K562 (cell line): Measurements from ENCODE around the gene CD48. TPM values are rescaled to one million over a fixed set of nuclear protein-coding genes. Genes with fewer than 3 reads are reported as not detected.

ENCODE experiments used
- ATAC-seq: fragments of 200-7000 bp; cut with Tn5 transposase; 3 replicates; pipeline ENCODE4 v1.9.1; 2020; ENCODE audit warnings: moderate library complexity
- BruUV-seq: library from RNA; stranded (reverse); fragments of 400-500 nt; replicated peaks from 2 replicates; lab custom pipeline; 2021; lab: Mats Ljungman, UMichigan
- CTCF ChIA-PET: fragments of 300-600 bp; formaldehyde crosslinking; extraction: SDS; loops from one replicate; lab custom pipeline; 2021; ENCODE audit warnings: low intra/inter-chr PET ratio; lab: Yijun Ruan, JAX
- POLR2A ChIA-PET: fragments of 300-600, 350-650 bp; sonication (Branson Sonifier 250); formaldehyde crosslinking; extraction: SDS; loops from one replicate; lab custom pipeline; 2021; ENCODE audit warnings: antibody characterized with exemption, inconsistent platforms; lab: Yijun Ruan, JAX
- DNase-seq, 4 experiments: peaks; one replicate each; pipeline versions ENCODE4 v3.0.0 to v3.0.0-alpha.2; 2011 to 2018; ENCODE audit warnings: low spot score in 3 of 4, mixed read lengths in 3 of 4; ENCODE audit errors: extremely low read depth in 1 of 4
- FAIRE-seq: peaks from 2 replicates; lab custom pipeline; 2011; peaks lifted over from hg19 to GRCh38; lab: Jason Lieb, UNC
- H2AFZ ChIP-seq: 2 replicates; pipeline ENCODE4 v1.6.0; 2011; ENCODE audit warnings: low read depth, low read length, control low read depth, inconsistent platforms
- H3K27ac ChIP-seq: fragments of 200-600 bp; 3 replicates; pipeline ENCODE4 v1.8.0; 2011; ENCODE audit warnings: low read depth, mild to moderate bottlenecking, control low read depth, inconsistent platforms, low read length, moderate library complexity, mixed read lengths; ENCODE audit errors: extremely low read depth
- H3K27me3 ChIP-seq, 2 experiments: fragments of 300-600 bp in 1 of 2; 2 replicates in 1 of 2; 3 replicates in 1 of 2; pipeline versions ENCODE4 v1.6.0 to v1.8.0; 2011; ENCODE audit warnings: inconsistent platforms in 2 of 2, low read length in 2 of 2, mild to moderate bottlenecking in 1 of 2, mixed read lengths in 1 of 2, moderate library complexity in 1 of 2; ENCODE audit not compliant: control insufficient read depth in 2 of 2, insufficient read depth in 2 of 2
- H3K36me3 ChIP-seq: fragments of 300-600 bp; 3 replicates; pipeline ENCODE4 v1.8.0; 2011; ENCODE audit warnings: mild to moderate bottlenecking, low read length, inconsistent platforms; ENCODE audit not compliant: control insufficient read depth, insufficient read depth
- H3K4me1 ChIP-seq, 2 experiments: fragments of 200-600 bp in 1 of 2; replicated peaks in 1 of 2; 2 replicates in 1 of 2; 3 replicates in 1 of 2; pipeline versions ENCODE4 v1.5.1 to v1.8.0; 2011; ENCODE audit warnings: inconsistent platforms in 2 of 2, low read length in 2 of 2, mild to moderate bottlenecking in 1 of 2, mixed read lengths in 1 of 2, moderate library complexity in 1 of 2; ENCODE audit not compliant: control insufficient read depth in 2 of 2, insufficient read depth in 2 of 2
- H3K4me2 ChIP-seq: 2 replicates; pipeline ENCODE4 v1.6.1; 2011; ENCODE audit warnings: low read length, control low read depth, inconsistent platforms, mixed read lengths; ENCODE audit not compliant: insufficient read depth
- H3K4me3 ChIP-seq: fragments of 200-600 bp; sonication (generic), shearing (Covaris generic); 2 replicates; pipeline ENCODE4 v1.5.1; 2016; ENCODE audit warnings: control low read depth, inconsistent platforms
- H3K79me2 ChIP-seq: fragments of 200-600 bp; 3 replicates; pipeline ENCODE4 v1.8.0; 2011; ENCODE audit warnings: low read length, inconsistent platforms; ENCODE audit not compliant: control insufficient read depth, insufficient read depth
- H3K9ac ChIP-seq, 2 experiments: 2 replicates each; pipeline versions ENCODE4 v1.6.0 to v1.6.1; 2011; ENCODE audit warnings: low read depth in 2 of 2, low read length in 2 of 2, control low read depth in 1 of 2, inconsistent platforms in 1 of 2, mild to moderate bottlenecking in 1 of 2, mixed read lengths in 1 of 2; ENCODE audit not compliant: insufficient read depth in 1 of 2
- H3K9me1 ChIP-seq: one replicate; pipeline ENCODE4 v1.6.0; 2011; ENCODE audit warnings: inconsistent platforms, mild to moderate bottlenecking, low read length, moderate library complexity; ENCODE audit not compliant: control insufficient read depth, insufficient read depth
- H3K9me3 ChIP-seq: replicated peaks from 2 replicates; pipeline ENCODE4 v1.5.1; 2011; ENCODE audit warnings: low read depth, low read length, inconsistent platforms; ENCODE audit not compliant: control insufficient read depth, insufficient read depth
- H4K20me1 ChIP-seq: replicated peaks from 2 replicates; pipeline ENCODE4 v1.6.1; 2011; ENCODE audit warnings: low read length, inconsistent platforms, mixed read lengths; ENCODE audit not compliant: control insufficient read depth, insufficient read depth
- ATF7 ChIP-seq: fragments of 450-650 bp; IDR thresholded peaks from 2 replicates; pipeline ENCODE4 v1.7.1; 2014; ENCODE audit warnings: mild to moderate bottlenecking, moderate library complexity
- CBX1 ChIP-seq: sonication (generic); IDR thresholded peaks from 2 replicates; pipeline ENCODE4 v1.6.1; 2016; ENCODE audit warnings: antibody characterized with exemption, low read depth, mild to moderate bottlenecking
- CTCFL ChIP-seq: IDR thresholded peaks from 2 replicates; pipeline ENCODE4 v1.6.1; 2011; ENCODE audit warnings: borderline replicate concordance, low read depth, mild to moderate bottlenecking, moderate library complexity, low read length; ENCODE audit not compliant: insufficient read depth, poor library complexity, severe bottlenecking
- EP300 ChIP-seq: IDR thresholded peaks from 2 replicates; pipeline ENCODE4 v1.6.1; 2012; ENCODE audit warnings: low read length, improper control_type of control experiment
- GABPB2 ChIP-seq: fragments of 250-450 bp; sonication (Bioruptor Pico); conservative IDR thresholded peaks from 2 replicates; pipeline ENCODE4 v1.5.1; 2021; ENCODE audit warnings: mild to moderate bottlenecking
- KAT7 ChIP-seq: sonication (generic); formaldehyde crosslinking; IDR thresholded peaks from 2 replicates; pipeline ENCODE4 v1.8.0; 2022; ENCODE audit warnings: missing genetic modification reagents, mild to moderate bottlenecking, borderline replicate concordance
- KAT8 ChIP-seq: fragments of 450-650 bp; IDR thresholded peaks from 2 replicates; pipeline ENCODE4 v1.6.1; 2016; ENCODE audit warnings: low read depth, mild to moderate bottlenecking
- L3MBTL2 ChIP-seq: fragments of 450-650 bp; IDR thresholded peaks from 2 replicates; pipeline ENCODE4 v1.6.1; 2016; ENCODE audit warnings: mild to moderate bottlenecking, moderate library complexity
- SMAD4 ChIP-seq: fragments of 250-450 bp; sonication (Bioruptor Pico); conservative IDR thresholded peaks from 2 replicates; pipeline ENCODE4 v1.8.0; 2021; ENCODE audit warnings: inconsistent platforms, mild to moderate bottlenecking, moderate library complexity
- SMC3 ChIP-seq: conservative IDR thresholded peaks from 2 replicates; pipeline ENCODE4 v1.6.1; 2011; ENCODE audit warnings: low read depth, low read length, improper control_type of control experiment; ENCODE audit not compliant: insufficient read depth
- TAL1 ChIP-seq: fragments of 450-650 bp; IDR thresholded peaks from 2 replicates; pipeline ENCODE4 v1.6.1; 2016; ENCODE audit warnings: mild to moderate bottlenecking
- ZNF239 ChIP-seq: fragments of 250-450 bp; sonication (Bioruptor Pico); IDR thresholded peaks from 2 replicates; pipeline ENCODE4 v1.4.0; 2020; ENCODE audit warnings: mild to moderate bottlenecking
- ZNF586 ChIP-seq: fragments of 450-650 bp; formaldehyde crosslinking; conservative IDR thresholded peaks from 2 replicates; pipeline ENCODE4 v1.4.0; 2020; ENCODE audit warnings: mild to moderate bottlenecking, moderate library complexity
- WGBS: fragments of 100-300 bp; shearing (Covaris generic); methylation state at CpG from one replicate; pipeline ENCODE4 v1.1.6; 2016; ENCODE audit warnings: low coverage, mixed read lengths; ENCODE audit not compliant: insufficient coverage; ENCODE audit errors: missing lambda C conversion rate; 5-methylcytosine and 5-hydroxymethylcytosine counted together
- in situ Hi-C: fragments of 300-500 bp; cut with MboI; formaldehyde crosslinking; loops from 4 replicates; pipeline ENCODE4 v1.15.0; 2018; ENCODE audit warnings: inconsistent platforms, mixed read lengths
- intact Hi-C: fragments of 100-400 bp; cut with micrococcal nuclease; formaldehyde crosslinking; loops from 2 replicates; pipeline ENCODE4 v1.14.2; 2022
- polyA plus RNA-seq, 8 experiments: library from polyadenylated mRNA; depleted of rRNA in 4 of 8; stranded (reverse) in 5 of 8; unstranded in 3 of 8; fragments of >200 nt; fragmentation: Nextera tagmentation in 2 of 8; fragmentation: Illumina TruSeq in 1 of 8; extraction: Ambion mirVana in 2 of 8; extraction: Trizol in 1 of 8; gene quantifications; 2 replicates each; pipeline versions ENCODE4 v1.2.1 to v1.2.3, GENCODE V29; 2011 to 2014; ENCODE audit warnings: inconsistent platforms in 1 of 8, missing spikeins in 1 of 8
- total RNA-seq, 7 experiments: library from RNA; depleted of rRNA in 6 of 7; stranded (reverse); fragments of >200 nt in 6 of 7; fragmentation: Illumina TruSeq in 2 of 7; extraction: Trizol in 2 of 7; gene quantifications; 2 replicates each; pipeline versions ENCODE4 v1.2.1 to v1.2.3, GENCODE V29; 2011 to 2021; ENCODE audit warnings: low replicate concordance in 1 of 7
- TF ChIP-seq, protein P1 (sequence below), 2 experiments: fragments of 450-650 bp; IDR thresholded peaks; 2 replicates each; pipeline ENCODE4 v1.6.1; 2016
- TF ChIP-seq, protein P2 (sequence below): fragments of 250-450 bp; sonication (Bioruptor Pico); IDR thresholded peaks from 2 replicates; pipeline ENCODE4 v1.8.0; 2022; ENCODE audit warnings: moderate library complexity, mild to moderate bottlenecking, inconsistent platforms

The CD48 gene
- total and polyA plus RNA-seq, 9 of the 15 experiments (the other 6 are each of a cell fraction or from before 2014, with no cell fraction given) = 0.10 to 0.42 (median 0.29) TPM; not detected in 3

DNA sequence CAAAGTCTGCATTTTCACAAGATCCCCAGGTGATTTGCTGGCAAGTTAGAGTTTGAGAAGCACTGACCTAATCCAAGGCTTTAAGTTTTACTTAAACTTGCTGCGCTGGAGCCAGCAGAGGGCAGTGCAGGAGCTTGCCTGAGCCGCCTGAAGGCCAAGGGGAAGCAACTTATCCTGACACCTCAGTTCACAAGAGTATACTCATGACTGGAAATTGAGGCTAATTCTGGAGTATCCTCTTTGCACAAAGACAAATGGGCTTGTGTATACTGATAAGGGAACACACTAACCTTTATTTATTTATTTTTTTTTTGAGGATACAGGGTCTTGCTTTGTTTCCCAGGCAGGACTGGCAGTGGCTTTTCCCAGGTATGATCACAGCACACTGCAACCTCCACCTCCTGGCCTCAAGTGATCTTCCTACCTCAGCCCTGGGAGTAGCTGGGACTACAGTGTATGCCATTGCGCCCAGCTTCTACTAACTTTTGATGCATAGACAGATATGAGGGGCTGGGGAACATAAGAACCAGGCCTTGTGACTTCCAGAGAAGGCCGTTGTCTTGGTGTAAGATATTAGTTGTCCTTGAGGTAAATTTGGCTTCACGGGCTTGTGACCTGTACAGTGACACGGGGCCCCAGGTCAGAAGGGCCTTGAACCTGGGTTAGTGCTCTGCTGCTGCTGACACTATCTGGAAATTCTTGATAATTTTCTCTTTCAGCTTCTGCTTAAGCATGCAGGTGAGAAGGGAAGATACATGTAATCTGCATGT lies 35.8 kb downstream of the CD48 start:
- in situ Hi-C loops = no loop called here
- Histone ChIP-seq H3K9me1 (no peaks in the 10 kb centered on the region), H3K36me3 (no peaks in the 10 kb centered on the region), H3K27me3 (no peaks in the 10 kb centered on the region; a peak in 1 of 5 replicates), H3K4me2 (no peak overlapping the region; the same call in 1 of the 2 replicates), H3K4me1 (peaks cover 4 to 13% of the 10 kb centered on the region in 2 experiments), H3K9ac (no peak overlapping the region; a peak in 1 of 4 replicates), H3K9me3 (no peaks in the 10 kb centered on the region), H3K27ac (no peak overlapping the region), H4K20me1 (no peaks in the 10 kb centered on the region), H3K79me2 (no peaks in the 10 kb centered on the region), H2AFZ (peak overlapping the region; percentile 89), H3K4me3 (no peak overlapping the region)
- BruUV-seq = no TSS peak
- FAIRE-seq (peak; percentile 94), ATAC-seq (peak; percentile 98), DNase-seq (peak; percentile 45 to 86 (median 58))
- 18% methylated on average over 6 of the region's 6 CpGs for WGBS
- ChIA-PET CTCF (interaction anchor here (0.6 to 2.3 kb wide), 2 partner anchors 247 to 368 kb away, joined by 4 to 9 read pairs; no protein-coding TSS in a partner anchor), POLR2A (interaction anchor here (2.0 kb wide), 1 partner anchor 10 kb away, joined by 6 read pairs; no protein-coding TSS in a partner anchor)
- intact Hi-C loops = loop anchor here (1.0 to 2.0 kb wide), 2 partner anchors 57 to 248 kb away; no protein-coding TSS in a partner anchor
- TF ChIP-seq, protein P1, sequence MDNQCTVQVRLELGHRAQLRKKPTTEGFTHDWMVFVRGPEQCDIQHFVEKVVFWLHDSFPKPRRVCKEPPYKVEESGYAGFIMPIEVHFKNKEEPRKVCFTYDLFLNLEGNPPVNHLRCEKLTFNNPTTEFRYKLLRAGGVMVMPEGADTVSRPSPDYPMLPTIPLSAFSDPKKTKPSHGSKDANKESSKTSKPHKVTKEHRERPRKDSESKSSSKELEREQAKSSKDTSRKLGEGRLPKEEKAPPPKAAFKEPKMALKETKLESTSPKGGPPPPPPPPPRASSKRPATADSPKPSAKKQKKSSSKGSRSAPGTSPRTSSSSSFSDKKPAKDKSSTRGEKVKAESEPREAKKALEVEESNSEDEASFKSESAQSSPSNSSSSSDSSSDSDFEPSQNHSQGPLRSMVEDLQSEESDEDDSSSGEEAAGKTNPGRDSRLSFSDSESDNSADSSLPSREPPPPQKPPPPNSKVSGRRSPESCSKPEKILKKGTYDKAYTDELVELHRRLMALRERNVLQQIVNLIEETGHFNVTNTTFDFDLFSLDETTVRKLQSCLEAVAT (IDR thresholded peaks at IDR 0.05) = no peak
- TF ChIP-seq ZNF586 (CRISPR knock-in tag) (no peak), KAT8 (no peak), ATF7 (no peak), ZNF239 (no peak), SMC3 (peak; percentile 74), CBX1 (no peak), TAL1 (no peak; the same call in 1 of the 2 replicates), SMAD4 (CRISPR knock-in tag) (0 out of 2 replicates have a peak, but pooled peaks have one; percentile 56), L3MBTL2 (peak; percentile 73), GABPB2 (CRISPR knock-in tag) (no peak), KAT7 (CRISPR knock-in tag) (no peak), EP300 (0 out of 2 replicates have a peak, but pooled peaks have one; percentile 21), CTCFL (peak; percentile 72)
- TF ChIP-seq, protein P2, sequence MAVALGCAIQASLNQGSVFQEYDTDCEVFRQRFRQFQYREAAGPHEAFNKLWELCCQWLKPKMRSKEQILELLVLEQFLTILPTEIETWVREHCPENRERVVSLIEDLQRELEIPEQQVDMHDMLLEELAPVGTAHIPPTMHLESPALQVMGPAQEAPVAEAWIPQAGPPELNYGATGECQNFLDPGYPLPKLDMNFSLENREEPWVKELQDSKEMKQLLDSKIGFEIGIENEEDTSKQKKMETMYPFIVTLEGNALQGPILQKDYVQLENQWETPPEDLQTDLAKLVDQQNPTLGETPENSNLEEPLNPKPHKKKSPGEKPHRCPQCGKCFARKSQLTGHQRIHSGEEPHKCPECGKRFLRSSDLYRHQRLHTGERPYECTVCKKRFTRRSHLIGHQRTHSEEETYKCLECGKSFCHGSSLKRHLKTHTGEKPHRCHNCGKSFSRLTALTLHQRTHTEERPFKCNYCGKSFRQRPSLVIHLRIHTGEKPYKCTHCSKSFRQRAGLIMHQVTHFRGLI (CRISPR knock-in tag) = 0 out of 2 replicates have a peak, but pooled peaks have one; percentile 44
